ENCODE data around the gene C21orf58.
A peak's percentile ranks its signal among the peaks of the same experiment; 100 is the strongest.

C21orf58 gene

GRCh38 chr21:46294647-46295176 lies 29.0 kb downstream of the C21orf58 start:
- DNase-seq, result no peak

- no peak for DNase-seq
These were observed 32.1 kb downstream of the C21orf58 start for GRCh38 chr21:46291561-46291960.

- no peak for DNase-seq
These were observed 34.0 kb downstream of the C21orf58 start for GRCh38 chr21:46289655-46290179.

GRCh38 chr21:46287541-46287940 lies 36.1 kb downstream of the C21orf58 start:
- DNase-seq, result no peak

GRCh38 chr21:46286648-46287002 lies 37.0 kb downstream of the C21orf58 start:
- no peak for DNase-seq

DNA sequence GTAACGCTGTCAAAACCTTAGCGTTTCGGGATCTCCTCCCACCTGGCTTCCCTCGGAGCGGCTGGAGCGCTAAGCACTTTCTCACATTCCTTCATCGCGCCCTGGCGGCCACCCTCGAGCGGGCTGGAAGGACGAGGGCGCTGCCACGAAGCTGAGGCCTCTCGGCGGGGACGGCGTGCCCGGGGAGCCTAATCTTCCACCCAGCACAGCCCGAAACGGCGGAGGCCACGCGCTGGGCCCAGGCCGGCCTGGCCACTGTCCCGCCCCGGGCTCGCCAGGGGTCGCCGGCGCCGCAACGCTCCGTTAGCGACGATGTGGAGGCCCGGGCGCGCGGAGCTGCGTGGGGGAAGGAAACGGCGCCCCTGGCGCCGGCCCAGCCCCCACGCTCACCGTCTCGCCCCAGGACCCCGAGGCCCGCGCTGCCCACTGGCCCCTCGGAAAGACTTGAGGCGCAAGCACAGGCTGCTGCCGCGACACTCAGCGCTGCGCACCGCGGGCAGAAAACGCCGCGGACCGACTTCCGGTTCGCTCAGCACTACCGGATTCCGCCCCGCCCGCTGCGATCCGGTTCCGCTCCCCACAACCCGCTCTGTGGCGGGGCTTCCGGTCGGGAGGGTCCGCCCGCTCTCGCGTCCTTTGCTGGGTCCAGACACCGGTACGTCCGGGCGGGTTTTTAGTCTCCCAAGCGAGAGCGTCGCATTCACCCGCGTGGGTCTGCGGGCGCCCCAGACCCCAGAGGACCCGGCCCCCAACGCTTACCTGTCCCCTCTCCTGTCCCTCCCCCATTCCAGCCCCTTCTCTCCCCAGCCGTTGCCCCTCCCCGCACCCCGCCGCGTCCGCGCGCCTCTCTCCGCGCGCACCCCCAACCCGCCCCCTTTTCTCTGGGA lies 37.7 kb downstream of the C21orf58 start, which contains the start of gene YBEY:
YBEY (plus strand) TSS at position 582 of the 887 bp plus-strand sequence. CDS start 572 bp downstream, outside the sequence.
- peak; percentile 95 for DNase-seq

DNA sequence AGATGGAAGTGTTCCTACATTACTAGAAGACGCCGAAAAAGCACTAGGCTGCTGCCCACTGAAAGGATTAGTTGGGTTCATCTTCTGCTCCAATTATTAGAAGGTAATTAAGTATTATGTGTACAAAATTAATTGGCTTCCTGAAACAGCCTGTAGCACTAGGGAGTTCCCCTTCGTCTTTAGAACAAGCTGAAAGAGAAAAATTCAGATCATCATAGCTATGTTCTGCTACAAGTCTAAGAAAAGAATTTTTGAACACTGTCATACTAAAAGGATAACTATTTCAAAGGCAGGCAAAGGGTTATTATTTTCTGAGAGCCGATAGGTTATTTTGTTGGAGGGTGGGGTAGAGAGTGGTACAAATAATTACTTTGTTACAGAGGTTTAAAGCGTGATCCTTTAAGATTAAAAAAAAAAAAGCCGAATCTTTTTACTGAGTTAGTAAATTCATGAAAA lies 38.4 kb downstream of the C21orf58 start, which contains the start of gene MCM3AP:
MCM3AP (minus strand) TSS at position 406 of the 456 bp plus-strand sequence; CDS start at position 81, 325 bp downstream.
- no peak for DNase-seq

DNA sequence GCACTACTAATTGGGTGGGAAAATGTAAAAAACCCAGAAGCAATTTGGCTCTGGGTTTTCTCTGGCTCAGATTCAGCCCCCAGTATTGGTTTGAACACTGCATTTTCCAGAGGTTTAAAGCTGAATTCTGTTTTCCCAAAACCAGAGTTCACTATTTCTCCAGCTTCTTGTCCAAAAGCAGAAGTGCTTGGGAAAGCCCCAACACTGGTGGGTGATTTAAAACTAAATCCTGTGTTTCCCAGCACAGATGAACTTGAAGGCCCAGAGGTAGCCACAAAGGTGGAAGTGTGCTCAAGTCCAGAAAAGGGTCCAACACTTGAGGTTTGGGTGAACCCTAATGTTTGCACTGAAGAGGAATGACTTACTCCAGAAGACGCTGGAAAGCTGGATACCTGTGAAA lies 38.9 kb downstream of the C21orf58 start:
- no peak for DNase-seq

DNA sequence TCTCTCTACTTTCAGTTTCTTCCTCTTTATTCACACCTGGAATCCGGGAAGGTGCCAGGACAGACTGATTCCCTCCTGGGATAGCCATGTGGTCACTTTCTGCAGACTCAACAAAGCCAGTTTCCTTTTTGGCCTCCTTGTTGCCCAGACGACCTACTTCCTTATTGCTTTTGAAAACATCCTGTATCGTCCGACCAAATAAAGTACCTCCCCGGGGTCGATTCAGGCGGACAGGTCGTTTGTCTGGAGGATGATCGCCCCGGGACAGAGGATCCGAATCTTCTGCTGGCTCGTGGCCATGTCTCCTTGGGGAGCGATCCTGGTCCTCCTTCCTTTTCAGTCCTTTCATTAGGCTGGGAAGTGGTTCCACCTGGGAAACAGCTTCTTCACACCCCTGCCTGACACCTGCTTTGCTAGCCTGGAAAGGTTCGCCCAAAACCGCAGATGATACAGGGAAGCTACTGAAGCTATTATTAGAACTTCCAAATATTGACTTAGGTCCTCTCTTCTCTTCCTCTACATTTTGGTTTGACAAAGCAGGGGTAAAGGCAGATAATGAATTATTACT lies 39.5 kb downstream of the C21orf58 start:
- DNase-seq, result no peak

DNA sequence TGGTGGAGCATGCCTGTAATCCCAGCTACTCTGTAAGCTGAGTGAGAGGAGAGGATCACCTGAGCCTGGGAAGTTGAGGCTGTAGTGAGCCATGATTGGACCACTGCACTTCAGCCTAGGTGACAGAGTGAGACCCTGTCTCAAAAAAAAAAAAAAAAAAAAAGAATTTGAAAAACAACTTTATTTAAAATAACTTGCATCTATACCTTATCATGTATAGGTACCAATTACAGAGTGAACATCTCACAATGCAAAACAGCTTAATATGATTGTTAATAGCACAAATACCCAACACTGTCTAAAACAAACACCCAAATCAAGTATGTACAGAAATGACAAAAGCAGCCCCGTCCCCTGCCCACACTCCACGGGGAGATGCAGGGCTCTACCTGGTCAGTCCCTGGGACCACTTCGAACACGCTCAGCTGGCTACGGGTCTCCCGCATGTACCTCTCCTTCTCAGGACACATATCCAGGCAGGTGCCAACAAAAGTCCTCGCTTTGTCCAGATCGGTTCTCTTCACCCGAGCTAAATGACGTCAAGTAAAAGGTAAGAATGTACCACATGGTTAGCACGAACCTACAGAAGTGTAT lies 48.8 kb downstream of the C21orf58 start:
- no peak for DNase-seq

DNA sequence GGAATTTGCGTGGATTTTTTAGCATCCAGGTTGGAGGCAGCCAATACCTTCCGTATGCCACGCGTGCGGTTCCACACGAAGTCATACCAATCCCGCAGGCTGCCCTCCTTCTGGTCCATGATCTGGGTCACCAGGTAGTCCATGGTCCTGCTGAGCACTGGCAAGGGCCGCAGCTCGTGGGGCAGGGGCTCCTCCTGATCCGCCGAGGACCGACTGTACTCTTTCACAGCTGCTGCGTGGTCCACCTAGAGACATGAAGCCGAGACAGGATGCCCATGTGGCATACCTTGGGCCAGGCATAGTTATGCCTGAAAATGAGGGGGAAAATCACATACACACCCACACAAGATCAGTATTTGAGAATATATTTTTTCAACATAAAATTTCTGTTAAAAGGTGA lies 50.3 kb downstream of the C21orf58 start:
- DNase-seq, result no peak

GRCh38 chr21:46269466-46269865 lies 54.2 kb downstream of the C21orf58 start:
- no peak for DNase-seq

DNA sequence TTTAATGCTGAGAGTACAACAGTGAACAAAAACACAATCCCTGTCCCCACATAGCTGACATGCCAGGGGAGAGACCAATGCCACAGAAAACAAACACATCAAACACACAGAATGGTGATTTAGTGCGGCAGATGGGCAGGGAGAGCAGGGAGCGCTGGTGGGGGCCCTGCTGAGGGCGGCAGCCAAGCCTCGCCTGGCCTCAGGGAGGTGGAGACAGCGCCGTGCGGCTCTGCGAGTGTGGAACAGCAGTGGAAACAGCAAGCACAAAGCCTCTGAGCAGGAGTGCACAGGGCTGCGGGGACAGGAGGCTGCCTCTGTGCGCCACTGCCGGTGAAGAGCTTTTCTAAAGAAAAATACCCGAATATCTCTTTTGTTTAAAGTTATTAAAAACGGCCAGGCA lies 55.3 kb downstream of the C21orf58 start:
- DNase-seq, result no peak

DNA sequence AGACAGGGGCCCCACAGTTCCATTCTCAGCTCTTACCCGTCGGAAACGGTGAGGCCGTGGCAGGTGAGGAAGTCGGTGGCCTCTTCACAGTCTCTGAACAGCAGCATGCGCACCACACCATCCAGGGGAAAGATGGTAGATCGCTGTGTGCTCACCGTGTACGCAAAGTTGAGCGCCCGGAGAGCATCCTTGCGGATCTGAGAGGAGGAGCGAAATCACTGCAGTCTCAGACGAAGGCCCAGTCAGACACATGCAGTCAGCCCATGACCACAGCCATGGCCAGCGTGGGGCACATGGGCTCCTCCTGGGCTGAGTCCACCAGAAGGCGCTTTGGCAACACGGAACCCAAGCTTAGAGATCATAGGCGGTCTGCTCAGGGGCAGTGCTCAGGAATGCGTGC lies 56.7 kb downstream of the C21orf58 start:
- no peak for DNase-seq

DNA sequence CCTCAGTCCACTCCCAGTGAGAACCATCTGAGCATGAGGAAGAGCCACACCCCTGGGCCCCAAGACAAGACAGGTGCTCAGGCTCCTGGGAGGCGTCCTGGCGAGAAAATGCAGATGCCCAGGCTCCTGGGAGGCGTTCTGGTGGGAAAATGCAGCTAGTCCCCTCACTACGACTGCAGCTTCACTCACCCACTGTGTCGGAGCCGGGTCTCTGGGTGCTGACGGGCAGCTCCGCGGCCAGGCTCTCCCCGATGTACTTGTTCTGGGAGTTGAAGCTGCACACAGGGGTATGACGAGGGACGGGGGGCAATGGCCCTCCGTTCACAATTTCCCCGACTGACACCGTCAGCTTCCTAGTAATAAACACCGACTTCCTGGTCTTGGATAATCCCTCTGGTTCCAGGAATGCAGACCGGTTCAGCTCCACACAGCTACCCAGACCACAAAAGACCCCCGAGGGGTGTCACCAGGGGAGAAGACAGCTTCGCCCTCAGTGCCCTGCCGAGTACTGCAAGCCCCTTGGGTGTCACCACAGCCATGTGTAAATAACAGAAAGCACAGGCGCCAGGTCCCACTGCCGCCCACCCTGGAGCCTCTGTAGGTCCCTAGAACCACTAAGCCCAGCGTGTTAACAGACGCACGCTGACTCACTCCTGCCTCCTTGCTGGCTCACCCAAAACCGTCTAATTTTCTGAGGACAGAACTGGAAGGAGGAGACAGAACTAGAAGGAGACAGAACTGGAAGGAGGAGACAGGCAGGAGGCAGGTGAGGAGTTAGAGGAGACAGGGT lies 57.7 kb downstream of the C21orf58 start:
- DNase-seq, result no peak

DNA sequence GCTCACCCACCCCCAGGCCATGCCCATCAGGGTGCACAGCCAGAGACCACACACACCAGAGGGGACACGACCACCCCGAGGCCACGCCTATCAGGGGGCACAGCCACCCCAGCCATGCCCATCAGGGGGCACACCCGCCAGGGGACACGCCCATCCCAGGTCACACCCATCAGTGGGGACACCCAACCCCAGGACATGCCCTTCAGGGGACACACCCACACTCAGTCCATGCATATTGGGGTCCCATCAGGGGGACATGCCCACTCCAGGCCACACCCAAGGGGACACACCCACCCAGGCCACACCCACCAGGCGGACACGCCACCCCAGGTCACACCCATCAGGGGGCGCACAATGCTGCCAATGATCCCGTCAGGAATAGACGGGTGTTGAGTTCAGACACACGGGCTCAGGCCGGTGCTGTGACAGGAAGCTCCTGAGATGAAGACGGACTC lies 59.0 kb downstream of the C21orf58 start:
- no peak for DNase-seq

GRCh38 chr21:46264046-46264689 lies 59.5 kb downstream of the C21orf58 start:
- no peak for DNase-seq

- DNase-seq, result no peak
These were observed 67.1 kb downstream of the C21orf58 start for GRCh38 chr21:46256501-46256994.

DNA sequence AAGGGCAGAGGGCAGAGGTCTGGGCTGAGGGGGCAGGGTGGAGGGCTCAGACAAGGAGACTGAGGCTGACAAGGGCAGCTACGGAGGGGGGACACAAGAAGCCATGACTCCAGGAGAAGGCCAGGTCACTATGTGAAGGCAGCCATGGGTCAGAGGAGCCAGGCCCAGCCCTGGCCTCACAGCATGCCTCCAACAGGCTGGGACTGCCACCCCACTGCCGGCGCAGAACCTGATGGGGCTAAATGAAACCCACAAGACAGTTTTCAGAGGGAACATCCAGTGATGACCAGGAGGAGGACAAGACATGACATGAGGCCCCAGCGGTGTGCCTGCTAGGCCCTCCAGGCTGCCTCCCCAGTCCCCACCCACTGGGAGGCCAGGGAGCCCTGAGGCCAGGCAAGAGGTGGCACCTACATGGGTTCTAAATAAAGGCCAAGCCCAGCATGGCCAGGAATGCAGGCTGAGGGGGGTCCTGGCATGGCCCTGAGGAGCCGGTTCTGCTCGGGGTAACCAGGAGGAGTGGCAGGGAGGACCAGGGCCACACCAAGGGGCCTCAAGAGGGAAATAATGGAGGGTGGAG lies 67.8 kb downstream of the C21orf58 start:
- DNase-seq, result no peak

GRCh38 chr21:46255166-46255565 lies 68.5 kb downstream of the C21orf58 start:
- DNase-seq, result no peak

Measured in eye (tissue), 1 donor.